HPDE6-E6E7 (cell line): ENCODE results near the gene ELK3.

Experiments
- DNase-seq: peaks from one replicate; pipeline ENCODE4 v3.0.0; 2011; ENCODE audit warnings: missing footprints; ENCODE audit errors: extremely low spot score

Gene ELK3

GRCh38 chr12:96256672-96257361 lies 62.6 kb downstream of the ELK3 start:
- no peak for DNase-seq

DNA sequence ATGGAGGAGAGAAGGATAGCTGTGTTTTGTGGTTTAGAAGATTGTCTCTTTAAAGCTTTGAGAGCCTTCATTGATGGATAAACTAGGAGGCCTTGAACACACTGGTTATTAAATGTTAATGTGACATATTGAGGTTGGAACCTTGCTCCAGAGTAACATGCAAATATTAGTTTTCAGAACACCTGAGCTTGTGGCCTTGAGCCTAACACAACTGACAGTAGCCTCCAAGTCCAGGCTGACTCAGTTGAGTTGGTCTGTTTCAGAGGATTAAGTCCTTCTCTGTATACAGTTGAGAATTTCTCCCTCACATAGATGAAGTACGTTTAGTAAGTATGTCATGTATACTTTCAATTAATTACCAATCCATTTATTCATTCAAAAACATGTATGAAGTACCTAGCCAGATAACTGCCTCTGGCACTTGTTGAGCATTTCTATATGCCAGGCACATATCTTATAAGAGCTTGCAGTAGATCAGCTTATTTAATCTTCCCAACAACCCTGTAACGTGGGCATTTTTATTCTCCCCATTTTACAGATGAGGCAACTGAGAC lies 63.5 kb downstream of the ELK3 start:
- no peak for DNase-seq

- DNase-seq = no peak
Observed at GRCh38 chr12:96258104-96258961, 64.2 kb downstream of the ELK3 start.

DNA sequence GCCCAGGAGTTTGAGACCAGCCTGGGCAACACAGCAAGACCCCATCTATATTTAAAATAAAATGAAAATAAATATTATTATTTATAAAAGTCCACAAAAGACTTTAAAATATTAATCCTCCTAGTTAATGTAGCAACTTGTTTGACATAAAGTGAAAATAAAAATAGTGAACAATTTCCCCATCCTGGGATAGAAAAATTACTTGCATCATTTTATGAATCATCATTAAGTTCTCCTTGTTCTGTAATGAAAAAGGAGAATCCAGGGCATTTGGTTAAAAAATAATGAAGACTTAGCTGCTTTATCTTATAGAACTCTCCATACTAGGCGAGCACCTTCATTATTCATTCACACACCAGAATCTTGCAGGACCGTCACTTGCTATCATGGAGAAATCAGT lies 66.1 kb downstream of the ELK3 start:
- DNase-seq = no peak

DNA sequence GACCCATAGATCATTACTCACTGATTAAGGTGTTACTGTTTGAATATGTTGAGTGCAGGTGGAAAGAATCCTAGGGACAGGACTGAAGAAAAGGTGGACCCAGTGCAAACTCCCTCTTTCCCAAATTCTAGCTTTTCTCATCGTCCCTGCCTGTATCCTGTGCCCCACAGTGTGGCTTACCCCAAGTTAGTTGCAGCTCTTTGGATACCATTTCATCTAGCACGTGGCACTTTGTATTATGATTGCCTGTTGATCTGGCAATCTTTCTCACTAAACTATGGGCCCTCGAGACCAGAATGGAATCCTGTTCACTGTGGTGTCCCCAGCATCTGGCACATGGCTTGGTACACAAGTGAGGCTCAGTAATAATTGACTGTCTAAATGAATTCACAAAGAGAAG lies 66.5 kb downstream of the ELK3 start:
- no peak for DNase-seq

DNA sequence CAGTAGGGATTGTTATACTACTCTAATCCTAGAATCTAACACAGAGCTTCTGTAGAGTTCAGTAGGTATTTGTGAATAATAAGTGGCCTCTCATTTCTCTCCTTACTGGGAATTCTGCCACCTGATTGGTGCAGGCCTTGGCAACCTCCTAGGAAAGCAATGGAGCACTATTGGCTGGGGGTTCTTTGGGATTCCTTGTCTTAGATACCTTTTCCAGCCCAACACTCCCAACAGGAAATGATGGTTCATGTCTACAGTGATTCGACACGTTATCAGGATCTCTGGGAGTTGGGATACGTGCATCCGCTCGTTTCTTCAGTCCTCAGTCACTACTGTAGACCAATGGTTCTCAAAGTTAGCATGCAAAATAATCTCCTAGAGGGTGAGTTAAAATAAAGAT lies 67.4 kb downstream of the ELK3 start:
- DNase-seq = no peak

DNA sequence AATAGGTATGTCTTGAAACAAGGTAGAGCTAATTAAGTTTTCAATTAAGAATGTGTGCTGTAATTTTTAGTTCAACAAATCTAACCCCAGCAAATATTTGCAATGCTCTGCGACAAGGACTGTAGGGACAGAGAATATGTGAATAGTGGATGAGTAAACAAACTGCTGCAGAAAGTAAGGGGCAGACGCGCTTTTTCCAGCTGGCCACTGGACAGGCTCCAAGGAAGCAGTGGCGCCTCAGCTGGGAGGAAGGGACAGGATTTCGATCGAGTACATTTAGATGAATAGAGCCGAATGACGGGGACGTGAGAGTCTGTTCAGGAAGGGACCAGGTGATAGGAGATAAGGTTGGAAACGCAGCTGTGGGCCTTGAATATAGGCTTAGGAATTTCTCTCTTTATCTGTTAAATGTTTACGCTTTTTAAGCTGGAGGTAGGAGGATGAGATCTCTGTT lies 69.3 kb downstream of the ELK3 start:
- no peak for DNase-seq

DNA sequence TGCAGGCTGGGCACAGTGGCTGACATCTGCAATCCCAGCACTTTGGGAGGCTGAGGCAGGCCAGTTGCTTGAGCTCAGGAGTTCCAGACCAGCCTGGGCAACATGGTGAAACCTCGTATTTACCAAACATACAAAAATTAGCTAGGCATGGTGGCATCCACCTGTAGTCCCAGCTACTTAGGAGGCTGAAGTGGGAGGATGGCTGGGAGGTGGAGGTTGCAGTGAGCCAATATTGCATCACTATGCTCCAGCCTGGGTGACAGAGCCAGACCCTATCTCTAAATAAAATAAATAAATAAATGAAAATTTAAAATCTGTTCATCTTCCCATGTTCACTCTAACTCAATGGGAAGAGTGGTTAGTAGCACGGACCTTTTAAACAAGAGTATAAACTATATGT lies 71.2 kb downstream of the ELK3 start:
- DNase-seq = no peak

DNA sequence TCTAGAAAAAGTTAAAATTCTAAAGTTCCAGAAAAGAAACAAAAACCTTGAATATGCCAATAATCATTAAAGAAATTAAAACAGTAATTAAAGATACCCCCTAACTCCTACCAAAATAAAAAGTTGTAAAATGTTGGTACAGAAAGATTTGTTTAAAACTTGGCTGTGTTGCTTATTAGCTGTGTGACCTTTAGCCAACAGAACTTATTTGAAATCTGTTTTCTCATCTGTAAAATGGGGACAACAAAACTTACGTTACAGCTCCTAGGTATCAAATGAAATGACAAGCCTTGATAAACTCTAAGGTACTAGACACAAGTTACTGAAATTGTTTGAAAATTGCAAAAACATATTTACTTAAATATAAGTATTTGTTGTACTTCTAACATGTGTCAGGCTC lies 71.7 kb downstream of the ELK3 start:
- no peak for DNase-seq

- no peak for DNase-seq
Observed at GRCh38 chr12:96266238-96266637, 72.1 kb downstream of the ELK3 start.

GRCh38 chr12:96271469-96272199 lies 77.5 kb downstream of the ELK3 start:
- DNase-seq = no peak

- no peak for DNase-seq
Observed at GRCh38 chr12:96274331-96274730, 80.2 kb downstream of the ELK3 start.

GRCh38 chr12:96285158-96285557 lies 91.0 kb downstream of the ELK3 start:
- no peak for DNase-seq

GRCh38 chr12:96289067-96289466 lies 94.9 kb downstream of the ELK3 start:
- DNase-seq = no peak

- no peak for DNase-seq
Observed at GRCh38 chr12:96293093-96293492, 98.9 kb downstream of the ELK3 start.

DNA sequence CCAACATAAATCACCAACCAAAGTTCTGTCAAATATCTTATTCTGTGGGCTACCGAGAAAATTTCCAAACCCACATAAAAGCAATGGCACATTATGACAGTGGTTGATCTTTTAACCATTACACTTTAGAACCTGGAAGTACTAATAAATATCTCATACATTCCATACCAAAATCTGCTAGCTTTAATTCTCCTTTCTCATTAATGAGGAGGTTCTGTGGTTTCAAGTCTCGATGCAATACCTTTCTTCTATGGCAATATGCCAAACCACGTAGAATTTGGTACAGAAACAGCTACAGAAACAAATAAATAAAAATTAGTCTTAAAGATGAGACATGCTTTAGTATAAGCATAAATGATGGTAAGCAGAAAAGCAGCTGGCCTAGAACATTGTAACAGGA lies 100.7 kb downstream of the ELK3 start:
- DNase-seq = no peak

- DNase-seq = no peak
Observed at GRCh38 chr12:96295532-96296160, 101.5 kb downstream of the ELK3 start.

- no peak for DNase-seq
Observed at GRCh38 chr12:96297504-96297903, 103.3 kb downstream of the ELK3 start.

DNA sequence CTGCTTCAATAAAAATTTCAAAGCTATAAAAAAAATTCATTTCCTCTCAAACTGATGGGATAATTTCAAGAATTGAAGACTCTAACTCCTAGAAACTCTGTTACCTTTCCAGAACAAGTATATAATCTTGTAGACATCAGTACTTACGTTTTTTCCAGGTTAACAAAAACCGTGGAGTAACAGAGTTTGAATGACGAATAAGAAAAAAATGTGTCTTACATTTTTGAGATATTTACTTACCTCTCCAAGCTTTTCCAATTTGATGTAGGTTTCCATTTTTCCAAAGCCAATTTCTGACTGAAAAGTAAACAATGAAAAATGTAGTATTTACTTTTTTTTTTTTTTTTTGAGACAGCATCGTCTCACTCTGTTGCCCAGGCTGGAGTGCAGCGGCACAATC lies 105.9 kb downstream of the ELK3 start:
- DNase-seq = no peak

GRCh38 chr12:96301732-96302131 lies 107.6 kb downstream of the ELK3 start:
- DNase-seq = no peak

DNA sequence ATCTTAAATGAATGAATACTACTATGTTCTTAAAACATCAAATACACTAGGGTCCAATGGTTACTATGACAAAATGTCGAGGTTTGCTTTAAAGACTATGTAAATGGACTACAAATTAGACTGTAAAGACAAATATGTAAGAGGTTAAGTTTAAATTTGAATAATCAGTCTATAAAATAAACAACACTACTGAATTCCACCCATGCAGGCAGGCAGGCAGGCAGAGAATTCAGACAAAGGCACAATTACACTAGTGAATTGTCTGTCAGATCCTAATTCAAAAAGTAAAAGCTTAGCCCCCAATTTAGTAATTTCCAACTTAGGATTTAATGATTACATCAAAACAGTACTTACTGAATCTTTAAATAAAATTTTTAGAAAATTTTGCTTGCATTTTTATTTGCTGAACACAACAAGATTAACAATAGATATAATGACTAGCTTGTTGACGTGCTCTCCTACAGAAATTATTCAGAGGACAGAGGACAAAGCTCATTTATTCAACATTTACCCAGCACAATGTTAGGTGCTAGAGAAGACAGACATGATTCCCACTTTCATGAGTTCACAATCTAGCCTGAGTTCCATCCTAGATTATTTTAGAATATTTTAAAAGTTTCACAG lies 108.6 kb downstream of the ELK3 start:
- no peak for DNase-seq
